ENCODE measurements around the gene NUB1. TPM values are rescaled to one million over a fixed set of nuclear protein-coding genes. Genes with fewer than 3 reads are reported as not detected.
A peak's percentile ranks its signal among the peaks of the same experiment; 100 is the strongest.

NUB1 gene
- total RNA-seq, 1 donor from 2014 or later = 52.4 TPM

DNA sequence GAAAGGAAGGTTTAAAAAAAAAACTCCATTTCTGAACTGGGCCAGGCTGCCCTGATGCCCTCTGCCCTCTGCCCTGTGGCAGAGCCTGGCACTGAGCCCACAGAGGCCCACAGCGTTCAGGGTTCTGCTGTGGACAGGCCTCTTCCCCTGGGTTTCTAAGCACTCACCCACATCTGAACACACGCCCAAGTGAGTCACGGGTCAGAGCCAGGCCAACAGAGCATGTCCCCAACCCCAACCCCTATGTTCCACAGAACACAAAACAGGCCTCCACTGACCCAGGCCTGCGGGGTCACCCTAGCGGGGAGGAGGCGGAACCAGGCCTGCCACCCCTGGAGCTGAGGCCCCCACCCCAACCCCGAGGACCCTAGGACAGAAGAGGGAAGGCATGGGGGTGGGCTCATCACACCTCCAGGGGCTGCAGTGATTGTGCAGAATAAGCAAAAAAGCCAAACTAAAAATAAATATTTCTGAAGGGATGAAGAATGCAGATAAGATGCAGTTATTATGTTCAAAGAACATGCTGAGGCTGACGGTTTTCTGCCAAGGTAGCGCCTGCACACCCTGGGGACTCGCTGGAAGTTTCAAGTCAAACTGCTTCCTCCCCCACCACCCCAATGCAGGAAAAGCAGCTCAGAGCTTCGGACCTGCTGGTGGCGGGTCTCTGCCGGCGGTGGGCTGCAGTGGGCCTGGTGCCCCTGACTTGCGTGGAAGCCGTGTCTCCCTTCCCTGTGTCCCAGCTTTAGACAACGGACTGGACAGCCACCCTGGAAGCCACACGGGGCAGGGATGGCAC is 62.8 kb downstream of the NUB1 start:
- no peak for DNase-seq (ENCODE audit: low spot score)

DNA sequence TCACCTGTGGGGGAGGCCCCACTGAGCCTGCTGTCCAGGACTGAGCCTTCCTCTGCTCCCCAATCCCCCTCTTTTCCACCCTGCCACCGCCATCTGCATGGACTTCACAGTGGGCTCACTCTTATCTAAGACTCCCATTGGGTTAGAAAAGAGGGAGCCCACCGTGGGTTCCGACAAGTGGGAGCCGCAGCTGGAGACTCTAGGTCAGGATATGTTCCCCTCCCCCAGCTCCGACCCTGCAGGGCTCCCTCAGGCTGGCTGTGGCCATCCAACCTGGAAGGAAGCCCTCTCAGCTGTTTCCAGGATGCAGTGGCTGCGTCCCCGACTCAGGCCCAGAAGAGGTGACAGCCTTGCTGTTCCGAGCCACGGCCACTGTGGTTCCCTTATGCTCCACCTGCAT is 63.4 kb downstream of the NUB1 start:
- DNase-seq (ENCODE audit: low spot score) = no peak

DNA sequence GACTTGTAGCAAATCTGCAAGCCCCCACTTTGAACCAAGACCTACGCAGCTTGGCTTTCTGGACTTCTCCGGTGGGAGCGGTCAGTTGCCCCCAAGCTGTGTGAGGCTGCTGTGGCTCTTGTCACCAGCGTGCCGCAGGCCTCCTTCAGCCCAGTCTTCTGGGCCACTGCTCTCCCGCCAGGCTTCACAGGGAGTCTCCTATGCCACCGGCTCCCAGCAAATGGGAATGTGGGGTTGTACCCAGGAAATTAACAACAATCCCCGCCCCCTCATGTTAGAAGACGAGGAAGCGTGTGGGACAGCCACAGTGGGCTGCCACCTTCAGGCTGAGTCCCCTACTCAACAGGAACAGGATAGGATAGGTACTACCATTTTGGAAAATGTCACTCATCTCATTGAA is 64.0 kb downstream of the NUB1 start:
- DNase-seq (ENCODE audit: low spot score) = no peak

DNA sequence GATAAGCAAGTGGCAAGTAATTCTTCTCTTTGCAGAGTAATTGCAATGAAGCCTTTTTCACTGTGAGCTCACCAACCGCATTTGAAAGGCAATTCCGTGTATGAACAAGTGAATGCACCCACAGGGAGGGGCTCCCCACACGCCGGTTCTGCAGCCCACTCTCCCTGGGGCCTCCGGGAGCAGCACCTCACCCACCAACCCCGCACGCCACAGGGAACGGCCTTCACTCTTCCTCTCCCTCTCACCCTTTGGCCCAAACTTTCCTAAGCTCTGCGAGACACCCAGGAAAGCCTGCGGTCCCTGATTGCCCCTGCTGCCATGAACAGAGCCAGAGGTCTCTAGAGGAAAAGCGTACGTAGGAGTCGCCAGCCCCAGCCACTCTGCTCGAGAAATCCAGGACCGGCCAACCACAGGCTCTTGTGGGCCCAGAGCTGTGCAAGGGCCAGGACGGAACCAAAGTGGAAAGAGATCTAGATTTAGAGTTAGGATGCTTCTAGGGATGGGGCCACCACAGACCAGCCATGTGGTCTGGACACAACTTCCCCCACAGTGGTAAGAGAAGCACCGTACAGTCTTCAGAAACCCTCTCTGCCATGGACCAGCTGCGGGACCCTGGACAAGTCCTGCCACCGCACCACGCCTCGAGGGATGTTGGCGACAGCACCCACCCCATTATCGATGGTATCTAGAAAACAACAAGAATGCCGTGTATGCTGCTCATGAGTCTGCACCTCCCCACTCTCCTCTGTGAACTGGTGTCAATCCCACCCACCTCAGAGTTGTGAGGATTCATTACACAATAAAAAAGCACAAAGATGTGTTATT is 64.7 kb downstream of the NUB1 start:
- no peak for DNase-seq (ENCODE audit: low spot score)

DNA sequence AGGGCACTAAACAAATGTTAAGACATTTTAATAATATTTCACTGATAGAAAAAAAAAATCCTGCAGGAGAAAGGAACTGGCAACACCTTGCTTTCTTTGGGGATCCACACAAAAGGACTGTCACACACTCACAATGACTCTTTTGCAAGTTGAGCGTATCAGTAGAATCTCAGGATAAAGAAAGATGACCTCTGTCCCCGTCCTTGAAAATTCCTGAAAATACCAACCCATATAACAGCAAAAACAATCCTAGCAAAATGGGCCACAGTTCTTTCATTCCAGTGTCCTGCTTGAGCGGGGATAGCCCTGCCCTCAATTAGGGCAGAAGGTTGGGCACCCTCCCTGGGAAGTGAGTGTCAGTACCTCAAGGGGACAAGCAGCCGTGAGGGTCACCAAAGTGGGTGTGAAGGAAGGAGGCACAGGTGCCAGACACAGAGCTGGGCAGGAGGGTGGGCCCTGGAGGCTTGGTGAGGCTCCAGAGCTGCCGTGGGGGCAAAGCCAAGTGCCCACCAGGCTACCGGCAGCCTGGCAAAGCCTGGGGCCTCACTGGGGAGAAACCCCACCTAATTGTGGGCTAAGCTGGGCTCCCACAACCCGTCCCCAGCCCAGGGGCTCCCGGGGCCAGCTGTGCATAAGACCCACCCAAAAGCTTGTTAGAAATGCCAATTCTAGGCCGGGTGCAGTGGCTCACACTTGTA is 65.4 kb downstream of the NUB1 start:
- no peak for DNase-seq (ENCODE audit: low spot score)

DNA sequence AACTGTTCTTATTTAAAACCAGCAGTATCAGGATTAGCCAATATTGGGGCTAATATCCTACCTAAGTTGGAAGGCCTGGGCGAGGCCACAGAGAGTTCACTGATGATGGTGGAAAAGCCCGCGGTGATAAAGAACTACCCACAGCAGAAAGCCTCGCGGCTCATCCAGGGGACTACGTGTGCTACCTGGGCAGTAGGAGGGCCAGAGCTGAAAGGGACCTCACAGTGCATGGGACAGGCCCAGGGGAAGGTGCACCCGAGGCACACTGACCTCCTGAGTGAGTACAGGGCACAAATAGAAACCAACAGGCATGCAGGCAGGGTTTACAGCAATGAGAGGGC is 66.9 kb downstream of the NUB1 start:
- DNase-seq (ENCODE audit: low spot score) = no peak

DNA sequence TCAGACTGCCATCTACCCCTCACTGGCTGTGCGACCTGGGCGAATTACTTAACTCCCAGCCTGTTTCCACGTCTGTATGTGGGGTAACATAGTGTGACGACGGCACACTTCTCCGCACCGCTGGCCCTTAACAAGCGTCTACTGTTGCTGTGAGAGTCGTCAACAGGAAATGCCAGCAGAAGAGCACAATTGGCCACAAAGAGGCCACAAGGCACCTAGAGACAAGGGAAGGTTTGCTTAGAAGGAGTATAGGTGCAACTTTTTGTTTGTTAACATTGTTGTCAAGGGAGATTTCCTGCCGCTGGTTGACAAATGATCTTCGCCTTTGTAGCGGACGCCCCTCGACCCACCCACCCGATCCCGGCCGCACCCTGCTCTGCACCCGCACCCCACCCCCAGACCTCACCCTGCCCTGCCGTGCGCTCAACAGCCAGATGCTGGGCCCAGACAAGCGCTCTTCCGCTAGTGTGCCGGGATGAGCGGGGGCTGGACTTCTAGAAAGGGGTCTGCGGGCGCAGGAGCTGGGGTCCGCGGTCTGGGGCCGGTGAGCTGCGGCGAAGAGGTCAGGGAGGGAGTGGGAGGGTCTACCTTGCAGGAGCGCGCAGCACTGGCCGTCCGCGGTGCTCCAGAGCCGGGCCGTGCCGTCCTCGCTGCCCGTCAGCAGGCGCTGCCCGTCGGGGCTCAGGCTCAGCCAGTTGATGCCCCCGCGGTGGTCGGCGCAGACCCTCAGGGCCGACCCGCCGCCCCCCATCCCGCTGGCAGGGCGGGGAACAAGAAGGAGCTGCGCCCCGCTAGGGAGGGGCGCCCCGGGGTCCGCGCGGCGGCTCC is 67.4 kb downstream of the NUB1 start:
- DNase-seq (ENCODE audit: low spot score) = peak; percentile 27

DNA sequence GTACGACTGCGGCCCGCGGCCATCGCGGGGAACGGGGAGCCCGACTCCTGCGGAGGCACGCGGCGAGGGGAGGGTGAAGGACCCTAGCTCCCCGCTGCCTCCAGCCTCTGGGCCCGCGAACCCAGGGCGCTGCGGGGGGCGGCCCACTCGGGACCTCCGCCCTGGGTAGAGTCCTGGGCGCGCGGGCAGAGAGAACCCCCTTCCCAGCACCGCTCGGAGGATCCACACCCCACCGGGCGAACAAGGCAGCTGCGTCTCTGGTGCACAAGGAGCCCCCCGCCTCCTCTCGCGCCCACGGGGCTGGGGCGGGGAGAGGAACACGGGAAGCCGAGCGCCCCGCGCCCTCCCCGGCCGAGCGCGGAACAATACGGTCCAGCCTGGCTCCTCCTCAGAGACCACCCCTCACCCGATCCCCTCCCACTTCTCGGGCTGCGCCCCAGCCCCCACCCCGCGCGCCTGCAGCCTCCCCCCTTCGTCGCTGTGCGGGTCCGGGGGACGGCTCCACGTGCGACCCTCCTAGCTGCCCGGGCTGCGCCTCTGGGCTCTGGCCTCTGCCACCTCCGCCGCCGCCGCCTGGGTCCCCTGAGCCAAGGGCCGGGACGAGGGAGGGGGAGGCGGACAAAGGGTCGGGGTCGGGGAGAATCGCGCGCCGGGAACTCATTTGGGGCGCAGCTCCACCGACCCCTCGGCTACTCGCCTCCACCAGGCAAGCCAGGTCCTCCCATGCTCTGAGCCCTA is 68.2 kb downstream of the NUB1 start, which contains the start of gene WDR86:
Gene WDR86 (minus strand): TSS at position 372 of the 738 bp plus-strand sequence. CDS start 449 bp downstream, outside the sequence.
- DNase-seq (ENCODE audit: low spot score) = no peak

DNA sequence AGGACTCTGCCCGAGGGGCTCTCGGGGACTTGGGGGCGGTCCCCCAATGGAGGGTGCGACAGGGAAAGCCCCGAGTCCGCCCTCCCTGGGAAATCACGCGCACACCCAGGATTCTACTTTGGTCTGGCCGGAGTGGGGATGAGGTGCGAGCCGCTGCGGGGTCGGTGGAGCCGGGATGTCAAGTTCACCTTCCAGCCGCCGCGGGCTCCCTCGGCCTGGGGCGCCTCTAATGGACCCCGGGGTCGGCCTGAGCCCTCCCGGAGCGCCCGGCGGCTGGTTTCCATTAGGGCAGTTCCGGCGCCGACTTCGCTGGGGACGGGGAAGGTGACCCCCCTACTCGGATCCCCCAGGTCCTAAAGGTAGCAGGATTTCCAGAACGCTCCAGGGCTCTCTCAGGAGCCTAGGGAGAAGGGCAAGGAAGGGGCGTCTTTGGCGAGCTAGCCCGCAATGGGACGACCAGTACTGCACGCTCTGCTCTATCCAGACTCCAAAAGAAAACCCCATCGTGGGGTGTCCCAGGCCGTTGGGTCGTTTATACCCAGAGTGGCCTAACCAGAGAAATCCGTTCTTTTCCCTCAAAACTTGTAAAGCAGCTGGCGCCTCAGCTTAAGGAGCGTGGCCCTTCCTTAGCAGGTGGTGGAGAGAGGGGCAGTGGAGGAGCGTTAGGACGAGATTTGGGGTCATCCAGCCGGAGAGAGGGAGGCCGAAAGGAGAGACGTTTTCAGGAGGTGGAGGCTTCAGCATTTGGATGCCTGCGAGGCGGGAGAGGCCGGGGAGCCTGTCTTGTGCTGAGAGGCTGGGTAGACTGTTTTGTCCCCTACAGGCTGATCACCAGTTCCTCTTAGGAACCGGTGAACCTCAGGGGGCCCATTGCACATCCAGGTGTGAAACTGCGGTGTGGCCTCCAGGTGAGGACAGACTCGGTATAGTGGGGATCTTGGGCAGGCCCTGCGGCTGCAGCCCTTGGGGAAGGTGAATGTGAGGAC is 69.1 kb downstream of the NUB1 start:
- DNase-seq (ENCODE audit: low spot score) = no peak

DNA sequence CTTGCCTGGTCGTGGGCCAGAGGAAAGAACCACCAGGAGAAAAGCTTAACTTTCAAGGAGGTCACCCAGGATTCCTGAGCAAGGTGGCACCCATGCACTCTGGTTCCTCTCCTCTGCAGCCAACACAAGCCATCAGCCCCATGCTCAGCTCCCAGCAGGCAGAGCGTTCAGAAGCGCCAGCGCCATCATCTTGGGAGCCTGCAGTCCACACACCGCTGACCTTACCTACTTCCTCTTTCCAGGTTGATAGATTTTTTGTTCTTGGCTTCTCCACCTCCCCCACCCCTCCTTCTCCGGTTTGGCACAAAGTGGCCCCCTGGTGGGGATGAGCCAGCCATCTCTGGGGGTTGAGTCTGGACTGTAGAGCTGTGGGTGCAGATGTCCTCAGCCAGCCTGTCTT is 69.9 kb downstream of the NUB1 start:
- DNase-seq (ENCODE audit: low spot score) = no peak

DNA sequence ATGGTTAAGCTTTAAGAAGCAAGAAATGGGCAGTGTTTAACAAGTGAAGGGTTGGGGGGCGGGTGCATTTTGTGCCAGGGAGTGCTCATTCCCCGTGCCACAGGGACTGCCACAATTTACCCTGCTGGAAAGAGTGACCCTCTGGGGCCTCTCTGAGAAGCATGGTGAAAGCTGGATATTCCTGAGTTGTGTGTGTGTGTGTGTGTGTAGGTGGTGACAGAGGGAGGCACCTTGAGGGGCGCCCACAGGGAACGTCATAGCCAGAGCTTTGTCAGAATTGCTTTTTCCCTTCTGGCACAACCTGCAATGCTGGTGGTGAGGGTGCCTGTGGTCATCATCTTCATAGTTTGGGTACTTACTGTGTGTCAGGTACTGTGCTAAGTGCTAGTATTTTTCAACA is 70.7 kb downstream of the NUB1 start:
- DNase-seq (ENCODE audit: low spot score) = no peak

DNA sequence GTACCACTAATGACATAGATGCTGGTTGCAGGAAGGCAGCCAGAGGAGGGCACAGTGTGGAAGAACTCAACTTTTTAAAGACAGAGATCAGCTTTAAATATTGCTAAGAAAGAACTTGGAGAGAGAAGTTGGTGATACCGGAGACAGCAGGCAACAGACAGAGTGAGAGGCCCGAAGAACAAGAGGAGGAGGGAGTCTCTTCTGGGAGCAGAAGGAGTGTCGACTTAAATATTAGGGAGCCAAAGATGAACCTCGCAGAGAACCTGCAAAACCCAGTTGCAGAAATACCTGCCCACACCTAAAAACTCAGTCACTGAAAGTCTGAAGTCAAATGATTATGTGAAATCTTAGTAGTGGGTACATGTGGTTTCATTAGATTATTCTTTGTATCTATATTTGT is 71.6 kb downstream of the NUB1 start:
- DNase-seq (ENCODE audit: low spot score) = no peak

DNA sequence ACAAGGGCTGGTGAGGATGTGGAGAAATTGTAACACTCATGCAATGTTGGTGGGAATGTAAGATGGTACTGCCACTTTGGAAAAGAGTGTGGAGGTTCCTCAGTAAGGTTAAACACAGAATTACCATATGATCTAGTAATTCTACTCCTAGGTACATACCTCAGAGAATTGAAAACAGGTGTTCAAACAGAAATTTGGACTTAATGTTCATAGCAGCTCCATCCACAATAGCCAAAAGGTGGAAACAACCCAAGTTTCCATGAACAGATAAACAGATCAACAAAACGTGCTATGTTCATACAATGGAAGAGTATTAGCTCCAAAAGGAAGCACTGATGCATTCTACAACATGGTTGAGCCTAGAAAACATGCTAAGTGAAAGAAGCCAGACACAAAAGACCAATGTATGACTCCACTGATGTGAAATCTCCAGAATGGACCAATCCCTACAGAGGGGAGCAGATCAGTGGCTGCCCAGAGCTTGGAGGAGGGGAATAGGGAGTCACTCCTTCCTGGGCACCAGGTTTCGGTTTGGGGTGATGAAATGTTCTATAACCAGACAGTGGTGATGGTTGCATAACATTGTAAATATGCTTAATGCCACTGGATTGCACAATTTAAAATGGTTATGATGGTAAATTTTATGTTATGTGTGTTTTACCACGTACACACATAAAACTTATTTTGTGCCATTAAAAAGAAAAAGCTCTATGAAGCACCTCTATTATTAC is 73.9 kb downstream of the NUB1 start:
- DNase-seq (ENCODE audit: low spot score) = no peak

DNA sequence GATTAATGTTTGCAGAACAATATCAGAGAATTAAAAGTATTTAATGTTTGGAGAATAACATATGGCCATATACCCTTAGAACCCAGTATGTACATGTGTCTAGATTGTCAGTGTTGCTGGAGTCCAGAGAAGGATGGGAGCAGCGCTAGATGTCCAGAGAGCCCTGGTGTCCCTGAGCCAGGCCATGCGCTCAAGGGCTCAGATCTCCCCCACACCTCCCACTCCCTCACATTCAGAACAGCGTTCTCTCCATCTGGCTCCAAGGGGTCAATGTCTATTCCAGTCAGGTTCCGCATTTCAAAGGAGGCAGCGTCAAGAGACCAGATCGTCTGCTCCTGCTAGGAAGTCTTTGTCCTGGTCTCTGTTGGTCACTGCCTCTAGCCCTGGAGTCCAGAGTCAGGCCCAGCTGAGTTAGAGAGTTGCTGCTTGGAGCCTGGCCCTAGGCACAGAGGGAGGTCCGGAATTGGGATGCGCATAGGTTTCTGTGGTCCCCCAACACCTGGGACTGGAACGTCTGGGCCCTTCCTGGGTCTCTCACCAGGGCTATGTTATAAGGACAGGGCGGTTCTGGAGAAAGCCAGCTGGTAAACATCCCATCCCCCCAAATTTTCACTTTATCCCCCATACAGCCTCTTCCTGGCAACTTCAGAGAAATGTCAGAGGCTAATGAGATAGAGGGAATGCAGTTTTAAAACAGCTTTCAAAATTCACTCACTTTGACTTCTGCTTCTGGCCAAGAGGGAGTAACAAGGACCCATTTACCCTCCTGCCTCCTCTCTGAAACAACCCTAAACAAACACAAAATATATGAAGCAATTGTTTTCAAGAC is 74.7 kb downstream of the NUB1 start:
- no peak for DNase-seq (ENCODE audit: low spot score)

DNA sequence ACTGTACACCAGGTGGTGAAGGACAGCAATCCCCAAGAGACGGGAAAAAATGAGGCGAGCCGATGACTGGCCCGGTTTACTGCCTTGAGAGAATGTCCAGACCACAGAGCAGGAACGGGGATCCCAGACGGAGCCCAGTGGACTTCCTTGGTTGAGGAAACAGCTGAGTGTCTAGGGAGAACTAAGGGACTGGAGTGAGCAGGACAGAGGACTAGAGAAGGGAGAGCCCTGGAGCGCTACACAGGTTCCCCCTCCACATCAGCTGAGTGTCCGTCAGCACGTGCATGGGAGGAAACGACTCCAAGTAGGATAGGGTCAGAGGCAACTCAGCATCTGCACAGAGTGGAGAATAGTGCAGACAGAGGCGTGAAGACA is 75.3 kb downstream of the NUB1 start:
- no peak for DNase-seq (ENCODE audit: low spot score)

DNA sequence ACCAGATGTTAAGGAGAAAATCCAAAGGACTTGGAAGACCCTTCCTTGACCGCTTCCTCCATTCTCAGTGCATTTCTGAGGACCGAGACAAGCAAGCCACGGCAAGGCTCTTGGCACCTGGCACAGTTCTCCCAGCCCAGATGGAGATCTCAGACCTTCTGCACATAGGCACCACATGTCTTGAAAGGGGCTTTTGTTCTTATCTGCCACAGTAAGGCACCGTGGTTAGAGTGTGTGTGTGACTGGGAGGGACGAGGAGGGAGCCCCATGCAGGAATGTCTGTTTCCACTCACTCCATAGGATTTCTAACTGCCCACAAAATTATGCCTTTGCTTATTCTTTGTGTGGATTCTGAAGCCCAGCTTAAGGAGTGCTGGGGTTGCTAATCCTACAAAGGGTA is 78.5 kb downstream of the NUB1 start:
- DNase-seq (ENCODE audit: low spot score) = no peak

DNA sequence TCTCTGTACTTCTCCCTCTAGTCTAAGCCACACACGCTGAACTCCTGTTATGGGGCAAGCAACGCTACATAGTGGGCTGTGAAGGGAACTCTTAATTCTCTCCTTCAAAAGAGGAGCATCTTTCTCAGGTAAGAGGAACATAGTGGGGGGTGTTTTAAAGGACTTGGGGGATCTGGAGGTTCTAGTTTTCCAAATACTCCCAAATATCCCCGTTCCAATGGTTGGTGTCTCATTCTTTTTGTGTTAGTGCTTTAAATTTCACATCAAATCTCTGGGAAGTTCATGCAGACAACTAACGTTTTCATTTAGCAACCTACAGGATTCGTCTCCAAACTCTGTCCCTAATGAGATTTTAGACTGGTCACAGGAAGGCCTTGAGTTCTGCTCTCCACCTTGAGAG is 80.6 kb downstream of the NUB1 start:
- no peak for DNase-seq (ENCODE audit: low spot score)

DNA sequence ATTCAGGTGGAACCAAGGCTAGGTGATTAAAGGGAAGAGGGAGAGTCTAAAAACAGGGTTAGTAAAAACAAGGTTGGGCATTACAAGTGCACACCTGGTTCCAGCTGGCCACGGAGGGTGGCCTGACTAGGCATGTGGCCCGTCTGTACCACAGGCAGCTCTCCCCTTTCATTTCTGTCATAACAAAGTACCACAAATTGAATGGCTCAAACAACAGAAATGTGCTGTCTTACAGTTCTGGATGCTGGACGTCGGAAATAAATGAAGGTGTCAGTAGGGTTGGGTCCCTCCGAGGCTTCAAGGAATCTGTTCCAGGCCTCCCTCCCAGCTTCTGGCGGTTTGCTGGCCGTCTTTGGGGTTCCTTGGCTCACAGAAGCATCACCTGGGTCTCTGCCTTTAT is 81.6 kb downstream of the NUB1 start:
- DNase-seq (ENCODE audit: low spot score) = no peak
